SU-DHL-6 (cell line): ENCODE results near the gene TPK1.

Experiments
- CTCF ChIP-seq: fragments of 200-600 bp; sonication (generic); IDR thresholded peaks from one replicate; pipeline ENCODE4 v1.5.1; 2017; ENCODE audit warnings: antibody characterized with exemption, mild to moderate bottlenecking, low read length, moderate library complexity; ENCODE audit not compliant: insufficient read depth, poor library complexity, severe bottlenecking
- EZH2phosphoT487 ChIP-seq: fragments of 200-600 bp; sonication (generic), shearing (Covaris generic); conservative IDR thresholded peaks from 2 replicates; pipeline ENCODE4 v1.6.1; 2018; ENCODE audit warnings: mild to moderate bottlenecking, antibody characterized with exemption, low read length, moderate library complexity, mixed read lengths

DNA sequence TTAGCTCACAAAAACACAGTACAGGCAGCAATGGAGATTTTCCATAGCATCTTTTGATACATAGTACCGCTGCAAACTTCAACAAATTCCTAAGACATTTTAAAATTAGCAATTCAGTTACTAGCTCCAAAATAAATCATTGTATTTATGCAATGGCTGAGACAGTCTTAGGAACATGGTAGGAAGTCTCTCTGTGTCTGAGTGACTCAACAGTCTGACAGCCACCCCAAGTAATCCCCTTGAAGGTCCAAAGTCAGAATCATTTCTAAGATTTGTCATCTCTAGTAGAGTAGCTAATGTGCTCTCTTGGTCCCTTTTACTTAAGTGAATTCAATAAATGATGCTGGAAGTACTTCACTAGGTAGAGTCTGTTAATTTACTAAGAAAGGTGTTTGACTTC, 338.6 kb downstream of the TPK1 start:
- TF ChIP-seq CTCF (no peak), EZH2phosphoT487 (no peak)
